ENCODE data around the gene CROCC2.

CROCC2 gene

GRCh38 chr2:241009191-241009590 is 103.1 kb downstream of the CROCC2 start:
- Histone ChIP-seq H3K27me3 (ENCODE audit: insufficient read depth, low read length) (peaks cover 12% of the 10 kb centered on the region; the same call in 1 of the 2 replicates), H3K9me3 (ENCODE audit: low read length) (peaks cover 9% of the 10 kb centered on the region), H3K4me3 (ENCODE audit: low read depth, low read length, poor library complexity, severe bottlenecking) (no peak overlapping the region), H3K9ac (ENCODE audit: low read length) (no peak overlapping the region), H3K4me2 (ENCODE audit: low read length) (no peak overlapping the region), H3K27ac (ENCODE audit: low read depth, low read length, poor library complexity, severe bottlenecking) (no peak overlapping the region), H3K36me3 (ENCODE audit: insufficient read depth, low read length) (no peaks in the 10 kb centered on the region; the same call in 1 of the 2 replicates), H4K20me1 (ENCODE audit: insufficient read depth, low read length) (no peaks in the 10 kb centered on the region), H3K9me2 (ENCODE audit: low read depth, low read length) (no peaks in the 10 kb centered on the region), H2AFZ (ENCODE audit: low read length) (no peak overlapping the region), H3K79me2 (ENCODE audit: insufficient read depth, low read length) (no peaks in the 10 kb centered on the region), H3K4me1 (ENCODE audit: insufficient read depth, low read length, severe bottlenecking) (peaks cover 30% of the 10 kb centered on the region), H3F3A (ENCODE audit: insufficient read depth, low read length) (no peaks in the 10 kb centered on the region)
- TF ChIP-seq EZH2 (IDR thresholded peaks at IDR 0.05; ENCODE audit: borderline replicate concordance, low read length) (no peak), CTCF (IDR thresholded peaks at IDR 0.05; ENCODE audit: low read length) (no peak)

GRCh38 chr2:241009601-241010530 is 103.7 kb downstream of the CROCC2 start:
- Histone ChIP-seq H3K4me2 (ENCODE audit: low read length) (no peak overlapping the region), H4K20me1 (ENCODE audit: insufficient read depth, low read length) (no peaks in the 10 kb centered on the region), H2AFZ (ENCODE audit: low read length) (no peak overlapping the region), H3K36me3 (ENCODE audit: insufficient read depth, low read length) (no peaks in the 10 kb centered on the region), H3K9me2 (ENCODE audit: low read depth, low read length) (no peaks in the 10 kb centered on the region), H3K4me3 (ENCODE audit: low read depth, low read length, poor library complexity, severe bottlenecking) (no peak overlapping the region), H3K79me2 (ENCODE audit: insufficient read depth, low read length) (no peaks in the 10 kb centered on the region), H3K9me3 (ENCODE audit: low read length) (peaks cover 9% of the 10 kb centered on the region), H3K27me3 (ENCODE audit: insufficient read depth, low read length) (peaks cover 12% of the 10 kb centered on the region; the same call in 1 of the 2 replicates), H3K4me1 (ENCODE audit: insufficient read depth, low read length, severe bottlenecking) (peaks cover 30% of the 10 kb centered on the region), H3K27ac (ENCODE audit: low read depth, low read length, poor library complexity, severe bottlenecking) (no peak overlapping the region), H3K9ac (ENCODE audit: low read length) (no peak overlapping the region), H3F3A (ENCODE audit: insufficient read depth, low read length) (no peaks in the 10 kb centered on the region)
- no peak for TF ChIP-seq CTCF (IDR thresholded peaks at IDR 0.05; ENCODE audit: low read length)
- no peak for TF ChIP-seq EZH2 (IDR thresholded peaks at IDR 0.05; ENCODE audit: borderline replicate concordance, low read length)

- H3K9ac ChIP-seq (ENCODE audit: low read length), result no peak overlapping the region
- no peak overlapping the region for H3K4me2 ChIP-seq (ENCODE audit: low read length)
- no peak overlapping the region for H3K27ac ChIP-seq (ENCODE audit: low read depth, low read length, poor library complexity, severe bottlenecking)
- no peak overlapping the region for H2AFZ ChIP-seq (ENCODE audit: low read length)
- peaks cover 12% of the 10 kb centered on the region; the same call in 1 of the 2 replicates for H3K27me3 ChIP-seq (ENCODE audit: insufficient read depth, low read length)
- H3K79me2 ChIP-seq (ENCODE audit: insufficient read depth, low read length), result no peaks in the 10 kb centered on the region
- peaks cover 30% of the 10 kb centered on the region for H3K4me1 ChIP-seq (ENCODE audit: insufficient read depth, low read length, severe bottlenecking)
- H3K9me2 ChIP-seq (ENCODE audit: low read depth, low read length), result no peaks in the 10 kb centered on the region
- no peaks in the 10 kb centered on the region for H3F3A ChIP-seq (ENCODE audit: insufficient read depth, low read length)
- H4K20me1 ChIP-seq (ENCODE audit: insufficient read depth, low read length), result no peaks in the 10 kb centered on the region
- no peak overlapping the region for H3K4me3 ChIP-seq (ENCODE audit: low read depth, low read length, poor library complexity, severe bottlenecking)
- TF ChIP-seq CTCF (IDR thresholded peaks at IDR 0.05; ENCODE audit: low read length), result no peak
- TF ChIP-seq EZH2 (IDR thresholded peaks at IDR 0.05; ENCODE audit: borderline replicate concordance, low read length), result no peak
- H3K9me3 ChIP-seq (ENCODE audit: low read length), result peaks cover 7% of the 10 kb centered on the region
- H3K36me3 ChIP-seq (ENCODE audit: insufficient read depth, low read length), result no peaks in the 10 kb centered on the region
Observed at GRCh38 chr2:241010531-241011295, 104.6 kb downstream of the CROCC2 start.
